ENCODE data around the gene CLEC2D. TPM values are rescaled to one million over a fixed set of nuclear protein-coding genes. Genes with fewer than 3 reads are reported as not detected.

CLEC2D gene
- total RNA-seq, 1 experiment from 2014 or later, result 1.9 TPM

DNA sequence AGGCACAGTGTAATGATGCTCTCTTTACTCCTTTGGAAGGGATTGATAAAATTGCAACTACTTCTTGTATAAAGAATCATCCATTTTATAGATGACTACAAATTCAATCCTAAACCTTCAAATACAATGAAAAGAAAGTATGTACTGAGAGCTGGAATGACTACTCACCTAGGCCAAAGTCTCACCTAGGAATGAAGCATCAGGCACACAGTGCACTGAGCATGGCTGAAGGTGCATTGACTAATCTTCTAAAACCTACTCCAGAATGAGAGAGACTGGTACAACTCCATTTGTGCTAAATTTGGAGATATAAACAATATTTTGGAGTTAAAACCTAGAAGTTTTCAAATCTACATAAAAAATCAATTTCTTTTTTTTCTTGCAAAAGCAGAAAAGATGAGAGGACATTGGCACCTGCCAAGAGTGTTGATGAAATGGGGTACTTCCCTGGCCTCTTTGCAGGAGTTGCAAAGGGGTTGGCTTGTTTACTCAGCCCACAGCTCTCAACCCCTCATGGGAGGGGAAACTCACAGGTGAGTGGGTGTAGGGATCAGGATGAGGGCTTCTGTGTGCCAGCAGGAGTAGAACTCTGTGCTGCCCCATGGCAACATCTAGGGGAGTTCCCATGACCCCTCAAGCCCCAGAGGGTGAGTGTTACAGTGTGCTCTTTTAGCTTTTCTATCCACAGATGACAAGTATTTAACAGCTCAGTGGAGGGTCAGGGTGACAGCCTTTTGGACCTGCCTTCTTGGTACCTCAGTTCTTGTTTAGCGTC, 32.1 kb downstream of the CLEC2D start:
- POLR2A ChIA-PET, result no interaction called here
- Histone ChIP-seq H3K79me2 (ENCODE audit: insufficient read depth, low read length) (no peaks in the 10 kb centered on the region), H3K4me1 (ENCODE audit: control insufficient read depth in 1 of 2, insufficient read depth in 2 of 2, low read length in 2 of 2) (no peaks in the 10 kb centered on the region), H4K20me1 (ENCODE audit: insufficient read depth) (no peaks in the 10 kb centered on the region), H2AFZ (ENCODE audit: low read depth, low read length, poor library complexity, severe bottlenecking) (no peak overlapping the region), H3K9ac (ENCODE audit: low read length) (no peak overlapping the region), H3K9me2 (ENCODE audit: insufficient read depth) (no peaks in the 10 kb centered on the region), H3K9me3 (ENCODE audit: control insufficient read depth in 1 of 2, insufficient read depth in 1 of 2, low read depth in 1 of 2, low read length in 2 of 2) (no peaks in the 10 kb centered on the region), H3K4me2 (ENCODE audit: low read length) (no peak overlapping the region), H3K27me3 (ENCODE audit: insufficient read depth, low read length) (no peaks in the 10 kb centered on the region), H3K27ac (ENCODE audit: low read depth, low read length) (no peak overlapping the region), H3K4me3 (replicated peaks in 1 of 2; ENCODE audit: low read depth in 1 of 2, low read length in 2 of 2) (no peak overlapping the region), H3K36me3 (ENCODE audit: control insufficient read depth in 1 of 2, insufficient read depth in 2 of 2, low read length in 2 of 2) (no peaks in the 10 kb centered on the region)
- no peak for ATAC-seq
- TF ChIP-seq JUND (IDR thresholded peaks at IDR 0.05), result no peak
- no peak for TF ChIP-seq EZH2phosphoT487 (IDR thresholded peaks at IDR 0.05; ENCODE audit: borderline replicate concordance)
- TF ChIP-seq YY1 (IDR thresholded peaks at IDR 0.05; ENCODE audit: extremely low read depth, insufficient replicate concordance, low read depth, low read length), result no peak
- TF ChIP-seq, protein P1, sequence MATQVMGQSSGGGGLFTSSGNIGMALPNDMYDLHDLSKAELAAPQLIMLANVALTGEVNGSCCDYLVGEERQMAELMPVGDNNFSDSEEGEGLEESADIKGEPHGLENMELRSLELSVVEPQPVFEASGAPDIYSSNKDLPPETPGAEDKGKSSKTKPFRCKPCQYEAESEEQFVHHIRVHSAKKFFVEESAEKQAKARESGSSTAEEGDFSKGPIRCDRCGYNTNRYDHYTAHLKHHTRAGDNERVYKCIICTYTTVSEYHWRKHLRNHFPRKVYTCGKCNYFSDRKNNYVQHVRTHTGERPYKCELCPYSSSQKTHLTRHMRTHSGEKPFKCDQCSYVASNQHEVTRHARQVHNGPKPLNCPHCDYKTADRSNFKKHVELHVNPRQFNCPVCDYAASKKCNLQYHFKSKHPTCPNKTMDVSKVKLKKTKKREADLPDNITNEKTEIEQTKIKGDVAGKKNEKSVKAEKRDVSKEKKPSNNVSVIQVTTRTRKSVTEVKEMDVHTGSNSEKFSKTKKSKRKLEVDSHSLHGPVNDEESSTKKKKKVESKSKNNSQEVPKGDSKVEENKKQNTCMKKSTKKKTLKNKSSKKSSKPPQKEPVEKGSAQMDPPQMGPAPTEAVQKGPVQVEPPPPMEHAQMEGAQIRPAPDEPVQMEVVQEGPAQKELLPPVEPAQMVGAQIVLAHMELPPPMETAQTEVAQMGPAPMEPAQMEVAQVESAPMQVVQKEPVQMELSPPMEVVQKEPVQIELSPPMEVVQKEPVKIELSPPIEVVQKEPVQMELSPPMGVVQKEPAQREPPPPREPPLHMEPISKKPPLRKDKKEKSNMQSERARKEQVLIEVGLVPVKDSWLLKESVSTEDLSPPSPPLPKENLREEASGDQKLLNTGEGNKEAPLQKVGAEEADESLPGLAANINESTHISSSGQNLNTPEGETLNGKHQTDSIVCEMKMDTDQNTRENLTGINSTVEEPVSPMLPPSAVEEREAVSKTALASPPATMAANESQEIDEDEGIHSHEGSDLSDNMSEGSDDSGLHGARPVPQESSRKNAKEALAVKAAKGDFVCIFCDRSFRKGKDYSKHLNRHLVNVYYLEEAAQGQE (IDR thresholded peaks at IDR 0.05; ENCODE audit: low read depth), result no peak
- no peak for TF ChIP-seq CEBPB (IDR thresholded peaks at IDR 0.05; ENCODE audit: low read depth)
- no peak for TF ChIP-seq EGR1 (IDR thresholded peaks at IDR 0.05; ENCODE audit: low read depth)
- TF ChIP-seq ATF3 (IDR thresholded peaks at IDR 0.05), result no peak
- no peak for TF ChIP-seq POLR2A (IDR thresholded peaks at IDR 0.05; ENCODE audit: borderline replicate concordance, extremely low read depth, insufficient read depth, insufficient read length)
- TF ChIP-seq, protein P2, sequence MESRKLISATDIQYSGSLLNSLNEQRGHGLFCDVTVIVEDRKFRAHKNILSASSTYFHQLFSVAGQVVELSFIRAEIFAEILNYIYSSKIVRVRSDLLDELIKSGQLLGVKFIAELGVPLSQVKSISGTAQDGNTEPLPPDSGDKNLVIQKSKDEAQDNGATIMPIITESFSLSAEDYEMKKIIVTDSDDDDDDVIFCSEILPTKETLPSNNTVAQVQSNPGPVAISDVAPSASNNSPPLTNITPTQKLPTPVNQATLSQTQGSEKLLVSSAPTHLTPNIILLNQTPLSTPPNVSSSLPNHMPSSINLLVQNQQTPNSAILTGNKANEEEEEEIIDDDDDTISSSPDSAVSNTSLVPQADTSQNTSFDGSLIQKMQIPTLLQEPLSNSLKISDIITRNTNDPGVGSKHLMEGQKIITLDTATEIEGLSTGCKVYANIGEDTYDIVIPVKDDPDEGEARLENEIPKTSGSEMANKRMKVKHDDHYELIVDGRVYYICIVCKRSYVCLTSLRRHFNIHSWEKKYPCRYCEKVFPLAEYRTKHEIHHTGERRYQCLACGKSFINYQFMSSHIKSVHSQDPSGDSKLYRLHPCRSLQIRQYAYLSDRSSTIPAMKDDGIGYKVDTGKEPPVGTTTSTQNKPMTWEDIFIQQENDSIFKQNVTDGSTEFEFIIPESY (IDR thresholded peaks at IDR 0.05; ENCODE audit: extremely low read depth, insufficient replicate concordance, low read length), result no peak
- TF ChIP-seq TCF7L2 (IDR thresholded peaks at IDR 0.05; ENCODE audit: borderline replicate concordance, extremely low read depth, insufficient read depth, insufficient read length), result no peak
- TF ChIP-seq SP1 (IDR thresholded peaks at IDR 0.05; ENCODE audit: low read depth), result no peak
- RAD21 ChIA-PET (ENCODE audit: low non-redundant PET in 1 of 2, low total read pairs in 2 of 2, uncharacterized antibody in 2 of 2, unreplicated experiment in 2 of 2), result no interaction called here
- no TSS peak for BruUV-seq (replicated peaks)
- CTCF ChIA-PET, result no interaction called here
- intact Hi-C loops (cut with micrococcal nuclease), result no loop called here
- DNase-seq (ENCODE audit: low read depth, low spot score), result no peak
